Right cardiac atrium (tissue), 5 donors: ENCODE results near the gene ADCY1. TPM values are rescaled to one million over a fixed set of nuclear protein-coding genes. Genes with fewer than 3 reads are reported as not detected.

Experiments used
- ATAC-seq, 2 donors: fragments of 200-7000 bp; cut with Tn5 transposase; one replicate each; pipeline versions ENCODE4 v1.8.0 to v1.9.1; 2020; ENCODE audit warnings: moderate library complexity in 2 of 2, mild to moderate bottlenecking in 1 of 2
- DNase-seq, 3 donors: peaks; one replicate each; pipeline ENCODE4 v3.0.0-alpha.2; 2020
- H3K27ac ChIP-seq: one replicate; pipeline ENCODE4 v1.5.1; 2013; ENCODE audit warnings: mild to moderate bottlenecking, low read length, control low read depth, moderate library complexity
- H3K27me3 ChIP-seq: one replicate; pipeline ENCODE4 v1.6.1; 2013; ENCODE audit not compliant: control insufficient read depth, insufficient read depth
- H3K4me1 ChIP-seq: one replicate; pipeline ENCODE4 v1.6.1; 2013; ENCODE audit warnings: low read length; ENCODE audit not compliant: control insufficient read depth, insufficient read depth
- H3K4me3 ChIP-seq: one replicate; pipeline ENCODE4 v1.5.1; 2013; ENCODE audit warnings: low read length, control low read depth
- H3K9me3 ChIP-seq: one replicate; pipeline ENCODE4 v1.6.1; 2013; ENCODE audit warnings: low read length; ENCODE audit not compliant: control insufficient read depth
- WGBS: extraction: QIAGEN DNeasy Blood & Tissue Kit; methylation state at CpG from one replicate; pipeline ENCODE4 v1.1.7; 2013; 5-methylcytosine and 5-hydroxymethylcytosine counted together
- intact Hi-C, 4 donors: fragments of 100-400 bp; cut with DNase I; formaldehyde crosslinking; loops; one replicate each; pipeline versions ENCODE4 v1.11.0 to v1.14.0; 2022 to 2023
- polyA plus RNA-seq: library from polyadenylated mRNA; stranded (reverse); fragments of 200-250 nt; gene quantifications from one replicate; pipeline ENCODE4 v1.2.3, GENCODE V29; 2013
- total RNA-seq, 4 donors: library from RNA; stranded (reverse); fragmentation: NEBNext Ultra II Directional; extraction: Animal tissue kit (Norgen Biotek cat#: 25700); gene quantifications; one replicate each; pipeline ENCODE4 v1.2.1, GENCODE V29; 2021
- donor health status: healthy with polysubstance abuse.
- donor health status: DM: no; HTN: yes; CAD: no.
- donor health status: DM: no; HTN: no; CAD: no.
- donor health status: DM: no; HTN: yes; CAD: no; lungs with severe emphysema.
- donor health status: DM: yes; HTN: yes; CAD: no.

The ADCY1 gene
- total and polyA plus RNA-seq, 5 donors = 2.2 to 5.9 (median 4.3) TPM

- no peak for DNase-seq
- no peaks in the 10 kb centered on the region for H3K27me3 ChIP-seq
- WGBS = 94% methylated on average over 8 of the region's 8 CpGs
- no peak overlapping the region for H3K27ac ChIP-seq
- H3K4me3 ChIP-seq = no peak overlapping the region
- intact Hi-C loops = no loop called here
- no peak for ATAC-seq
- no peaks in the 10 kb centered on the region for H3K9me3 ChIP-seq
- no peaks in the 10 kb centered on the region for H3K4me1 ChIP-seq
Observed at GRCh38 chr7:45627691-45628456, 53.7 kb downstream of the ADCY1 start.

GRCh38 chr7:45631569-45631968 is 57.4 kb downstream of the ADCY1 start:
- DNase-seq (no peak), ATAC-seq (no peak)
- Histone ChIP-seq H3K9me3 (no peaks in the 10 kb centered on the region), H3K4me3 (no peak overlapping the region), H3K27ac (no peak overlapping the region), H3K27me3 (no peaks in the 10 kb centered on the region), H3K4me1 (no peaks in the 10 kb centered on the region)
- intact Hi-C loops = no loop called here
- 93% methylated on average over 1 of the region's 1 CpG for WGBS

- Histone ChIP-seq H3K9me3 (no peaks in the 10 kb centered on the region), H3K4me1 (no peaks in the 10 kb centered on the region), H3K27me3 (no peaks in the 10 kb centered on the region), H3K4me3 (no peak overlapping the region), H3K27ac (no peak overlapping the region)
- intact Hi-C loops = no loop called here
- ATAC-seq (no peak), DNase-seq (no peak)
- 94% methylated on average over 3 of the region's 3 CpGs for WGBS
Observed at GRCh38 chr7:45636733-45637132, 62.6 kb downstream of the ADCY1 start.

GRCh38 chr7:45638916-45639315 is 64.7 kb downstream of the ADCY1 start:
- no peak for ATAC-seq
- Histone ChIP-seq H3K4me3 (no peak overlapping the region), H3K27me3 (no peaks in the 10 kb centered on the region), H3K9me3 (no peaks in the 10 kb centered on the region), H3K4me1 (no peaks in the 10 kb centered on the region), H3K27ac (no peak overlapping the region)
- 64% methylated on average over 2 of the region's 2 CpGs for WGBS
- intact Hi-C loops = no loop called here
- DNase-seq = no peak

- Histone ChIP-seq H3K9me3 (no peaks in the 10 kb centered on the region), H3K27ac (no peak overlapping the region), H3K27me3 (no peaks in the 10 kb centered on the region), H3K4me3 (no peak overlapping the region), H3K4me1 (peaks cover 2% of the 10 kb centered on the region)
- intact Hi-C loops = no loop called here
- 92% methylated on average over 1 of the region's 1 CpG for WGBS
- DNase-seq = no peak
- ATAC-seq = no peak
Observed at GRCh38 chr7:45642044-45642443, 67.9 kb downstream of the ADCY1 start.

GRCh38 chr7:45643630-45644029 is 69.5 kb downstream of the ADCY1 start:
- WGBS = 90% methylated on average over 7 of the region's 7 CpGs
- DNase-seq (no peak), ATAC-seq (no peak)
- H3K4me1 ChIP-seq = peaks cover 2% of the 10 kb centered on the region
- H3K27me3 ChIP-seq = no peaks in the 10 kb centered on the region
- no peaks in the 10 kb centered on the region for H3K9me3 ChIP-seq
- no peak overlapping the region for H3K4me3 ChIP-seq
- H3K27ac ChIP-seq = no peak overlapping the region
- intact Hi-C loops = no loop called here

GRCh38 chr7:45644237-45644636 is 70.1 kb downstream of the ADCY1 start:
- Histone ChIP-seq H3K27me3 (no peaks in the 10 kb centered on the region), H3K4me1 (peaks cover 2% of the 10 kb centered on the region), H3K4me3 (no peak overlapping the region), H3K9me3 (no peaks in the 10 kb centered on the region), H3K27ac (no peak overlapping the region)
- intact Hi-C loops = no loop called here
- DNase-seq = no peak
- WGBS = 94% methylated on average over 4 of the region's 4 CpGs
- no peak for ATAC-seq

GRCh38 chr7:45645141-45645969 is 71.2 kb downstream of the ADCY1 start:
- WGBS = 94% methylated on average over 8 of the region's 8 CpGs
- intact Hi-C loops = no loop called here
- no peak for DNase-seq

GRCh38 chr7:45646207-45646821 is 72.1 kb downstream of the ADCY1 start:
- 97% methylated on average over 6 of the region's 6 CpGs for WGBS
- intact Hi-C loops = no loop called here
- H3K27me3 ChIP-seq = no peaks in the 10 kb centered on the region
- H3K4me1 ChIP-seq = peaks cover 2% of the 10 kb centered on the region
- ATAC-seq = no peak
- DNase-seq = no peak
- no peak overlapping the region for H3K4me3 ChIP-seq
- H3K27ac ChIP-seq = no peak overlapping the region
- H3K9me3 ChIP-seq = no peaks in the 10 kb centered on the region

More at GRCh38 chr7:45645141-45645969, 71.2 kb downstream of the ADCY1 start:
- H3K9me3 ChIP-seq = no peaks in the 10 kb centered on the region
- H3K4me1 ChIP-seq = peaks cover 2% of the 10 kb centered on the region
- ATAC-seq = no peak
- no peak overlapping the region for H3K27ac ChIP-seq
- H3K27me3 ChIP-seq = no peaks in the 10 kb centered on the region
- H3K4me3 ChIP-seq = no peak overlapping the region

GRCh38 chr7:45646996-45647825 is 73.0 kb downstream of the ADCY1 start:
- no peak for DNase-seq

More at GRCh38 chr7:45646996-45647825, 73.0 kb downstream of the ADCY1 start:
- Histone ChIP-seq H3K4me3 (no peak overlapping the region), H3K27me3 (no peaks in the 10 kb centered on the region), H3K9me3 (no peaks in the 10 kb centered on the region), H3K27ac (no peak overlapping the region), H3K4me1 (peaks cover 2% of the 10 kb centered on the region)
- intact Hi-C loops = no loop called here
- 60% methylated on average over 12 of the region's 12 CpGs for WGBS
- ATAC-seq = peak; percentile 28 to 58
